ENCODE results near the gene STBD1.
A peak's percentile ranks its signal among the peaks of the same experiment; 100 is the strongest.
"Not testable (repeated sequence)": the region's sequence is repeated elsewhere in the genome, so short reads cannot be mapped to it uniquely, and the experiment has no call there.

The STBD1 gene

GRCh38 chr4:76305971-76306881 lies at the start of gene STBD1:
STBD1 (plus strand) TSS chr4:76306733; CDS start chr4:76306770, 37 bp downstream.
- DNase-seq: no peak

- no peak for DNase-seq
Observed at GRCh38 chr4:76256968-76257367, 49.6 kb upstream of the STBD1 start.

- no peak for DNase-seq
Observed at GRCh38 chr4:76257824-76258223, 48.7 kb upstream of the STBD1 start.

GRCh38 chr4:76260571-76260970 lies 46.0 kb upstream of the STBD1 start:
- DNase-seq: no peak

- DNase-seq: no peak
Observed at GRCh38 chr4:76265631-76266218, 40.8 kb upstream of the STBD1 start.

GRCh38 chr4:76266627-76267026 lies 39.9 kb upstream of the STBD1 start:
- no peak for DNase-seq

GRCh38 chr4:76267811-76268210 lies 38.7 kb upstream of the STBD1 start:
- DNase-seq: no peak

GRCh38 chr4:76270244-76271175 lies 36.0 kb upstream of the STBD1 start:
- no peak for DNase-seq

GRCh38 chr4:76271248-76271647 lies 35.3 kb upstream of the STBD1 start:
- no peak for DNase-seq

- DNase-seq: no peak
Observed at GRCh38 chr4:76272073-76272472, 34.5 kb upstream of the STBD1 start.

GRCh38 chr4:76272582-76272981 lies 34.0 kb upstream of the STBD1 start:
- no peak for DNase-seq

GRCh38 chr4:76272999-76273398 lies 33.5 kb upstream of the STBD1 start:
- no peak for DNase-seq

GRCh38 chr4:76275486-76276124 lies 30.9 kb upstream of the STBD1 start:
- no peak for DNase-seq

GRCh38 chr4:76276813-76277212 lies 29.7 kb upstream of the STBD1 start:
- DNase-seq: no peak

- DNase-seq: no peak
Observed at GRCh38 chr4:76277667-76278066, 28.9 kb upstream of the STBD1 start.

- DNase-seq: no peak
Observed at GRCh38 chr4:76278583-76278982, 27.9 kb upstream of the STBD1 start.

- DNase-seq: peak; percentile 22
Observed at GRCh38 chr4:76279462-76279861, 27.1 kb upstream of the STBD1 start.

- DNase-seq: no peak
Observed at GRCh38 chr4:76280488-76281441, 25.8 kb upstream of the STBD1 start.

GRCh38 chr4:76281594-76281993 lies 24.9 kb upstream of the STBD1 start:
- not testable (repeated sequence) for DNase-seq

- no peak for DNase-seq
Observed at GRCh38 chr4:76282941-76283689, 23.4 kb upstream of the STBD1 start.

- DNase-seq: no peak
Observed at GRCh38 chr4:76283900-76284299, 22.6 kb upstream of the STBD1 start.

Data from stimulated activated CD4-positive, alpha-beta T cell treated with anti-CD3 and anti-CD28 coated beads, Interleukin-1b, Interleukin-23, amount 100 ng/mL, for 48 hours (primary cell).